Effector memory CD8-positive, alpha-beta T cell (primary cell): Measurements from ENCODE around the gene KRT28.

Experiments
- ATAC-seq: fragments of 150-1000 bp; cut with Tn5 transposase; replicated peaks from 2 replicates; pipeline ENCODE4 v1.10.0; 2021; ENCODE audit warnings: mild to moderate bottlenecking, moderate library complexity
- DNase-seq, 3 experiments: peaks; one replicate each; pipeline ENCODE4 v3.0.0; 2021
- H3K27ac Mint-ChIP-seq, 2 donors: one replicate each; pipeline ENCODE4 v1.8.0; 2022; ENCODE audit warnings: mild to moderate bottlenecking in 2 of 2, mixed read lengths in 2 of 2, moderate library complexity in 2 of 2
- H3K27me3 Mint-ChIP-seq, 2 donors: one replicate each; pipeline ENCODE4 v1.8.0; 2022; ENCODE audit warnings: mixed read lengths in 2 of 2
- H3K36me3 Mint-ChIP-seq: one replicate; pipeline ENCODE4 v1.8.0; 2022; ENCODE audit warnings: mild to moderate bottlenecking, moderate library complexity, mixed read lengths; ENCODE audit not compliant: insufficient read depth
- H3K4me1 Mint-ChIP-seq, 2 donors: one replicate each; pipeline ENCODE4 v1.8.0; 2022; ENCODE audit warnings: low read depth in 2 of 2, mixed read lengths in 2 of 2
- H3K4me3 Mint-ChIP-seq, 2 donors: one replicate each; pipeline ENCODE4 v1.8.0; 2022; ENCODE audit warnings: mild to moderate bottlenecking in 2 of 2, mixed read lengths in 2 of 2, moderate library complexity in 2 of 2
- H3K9me3 Mint-ChIP-seq, 2 donors: one replicate each; pipeline ENCODE4 v1.8.0; 2022; ENCODE audit warnings: mixed read lengths in 2 of 2

Gene KRT28

GRCh38 chr17:40827746-40828453 lies 28.1 kb upstream of the KRT28 start:
- Mint-ChIP-seq H3K27me3 (peaks cover 16 to 19% of the 10 kb centered on the region in 2 donors), H3K36me3 (no peaks in the 10 kb centered on the region), H3K27ac (peak overlapping the region in 1 of 2 donors; percentile 8), H3K4me3 (peak overlapping the region in 1 of 2 donors; percentile 15), H3K9me3 (peaks cover 0 to 3% of the 10 kb centered on the region in 2 donors), H3K4me1 (peaks cover 1 to 15% of the 10 kb centered on the region in 2 donors)
- ATAC-seq (no peak), DNase-seq (no peak)

GRCh38 chr17:40825599-40825998 lies 25.8 kb upstream of the KRT28 start:
- H3K27ac Mint-ChIP-seq: no peak overlapping the region
- no peak overlapping the region for H3K4me3 Mint-ChIP-seq
- H3K9me3 Mint-ChIP-seq: peaks cover 0 to 3% of the 10 kb centered on the region in 2 donors
- peaks cover 16 to 25% of the 10 kb centered on the region in 2 donors for H3K27me3 Mint-ChIP-seq
- peaks cover 2 to 15% of the 10 kb centered on the region in 2 donors for H3K4me1 Mint-ChIP-seq
- ATAC-seq: no peak
- no peak for DNase-seq
- no peaks in the 10 kb centered on the region for H3K36me3 Mint-ChIP-seq

GRCh38 chr17:40824015-40824832 lies 24.5 kb upstream of the KRT28 start:
- Mint-ChIP-seq H3K9me3 (no peaks in the 10 kb centered on the region), H3K4me1 (peaks cover 9 to 24% of the 10 kb centered on the region in 2 donors), H3K27ac (no peak overlapping the region), H3K36me3 (no peaks in the 10 kb centered on the region), H3K27me3 (peaks cover 16 to 25% of the 10 kb centered on the region in 2 donors), H3K4me3 (no peak overlapping the region)
- no peak for ATAC-seq
- DNase-seq: no peak

GRCh38 chr17:40822132-40822812 lies 22.5 kb upstream of the KRT28 start, which contains the start of gene KRT10:
TSS of gene KRT10 (minus strand) at chr17:40822614. CDS start at chr17:40822585, 29 bp downstream.
- no peak for DNase-seq
- Mint-ChIP-seq H3K27ac (no peak within 1 kb of the TSS), H3K36me3 (peaks cover 13% of the 10 kb centered on the region), H3K27me3 (peaks cover 16 to 20% of the 10 kb centered on the region in 2 donors), H3K9me3 (no peaks in the 10 kb centered on the region), H3K4me1 (peaks cover 13 to 22% of the 10 kb centered on the region in 2 donors), H3K4me3 (no peak within 1 kb of the TSS)
- ATAC-seq: no peak

- Mint-ChIP-seq H3K4me1 (peaks cover 13 to 21% of the 10 kb centered on the region in 2 donors), H3K4me3 (no peak overlapping the region)
Measured at GRCh38 chr17:40821536-40821935, 21.8 kb upstream of the KRT28 start.

GRCh38 chr17:40820228-40820838 lies 20.6 kb upstream of the KRT28 start:
- ATAC-seq: no peak
- peaks cover 13 to 15% of the 10 kb centered on the region in 2 donors for H3K4me1 Mint-ChIP-seq

More at GRCh38 chr17:40821536-40821935, 21.8 kb upstream of the KRT28 start:
- H3K9me3 Mint-ChIP-seq: peaks cover 0 to 2% of the 10 kb centered on the region in 2 donors
- no peak for DNase-seq
- H3K36me3 Mint-ChIP-seq: peaks cover 13% of the 10 kb centered on the region
- peaks cover 12 to 13% of the 10 kb centered on the region in 2 donors for H3K27me3 Mint-ChIP-seq
- ATAC-seq: no peak
- H3K27ac Mint-ChIP-seq: no peak overlapping the region

GRCh38 chr17:40819528-40820125 lies 19.9 kb upstream of the KRT28 start:
- peaks cover 3 to 8% of the 10 kb centered on the region in 2 donors for H3K27me3 Mint-ChIP-seq
- H3K4me1 Mint-ChIP-seq: peaks cover 13 to 15% of the 10 kb centered on the region in 2 donors
- DNase-seq (no peak), ATAC-seq (no peak)
- H3K9me3 Mint-ChIP-seq: peaks cover 0 to 3% of the 10 kb centered on the region in 2 donors
- peaks cover 17% of the 10 kb centered on the region for H3K36me3 Mint-ChIP-seq
- H3K27ac Mint-ChIP-seq: peak overlapping the region in 1 of 2 donors; percentile 96
- H3K4me3 Mint-ChIP-seq: peak overlapping the region; percentile 84 to 94

More at GRCh38 chr17:40820228-40820838, 20.6 kb upstream of the KRT28 start:
- peak overlapping the region; percentile 84 to 94 for H3K4me3 Mint-ChIP-seq
- peaks cover 17% of the 10 kb centered on the region for H3K36me3 Mint-ChIP-seq
- peaks cover 0 to 6% of the 10 kb centered on the region in 2 donors for H3K27me3 Mint-ChIP-seq
- peak overlapping the region in 1 of 2 donors; percentile 96 for H3K27ac Mint-ChIP-seq
- no peak for DNase-seq
- H3K9me3 Mint-ChIP-seq: peaks cover 0 to 2% of the 10 kb centered on the region in 2 donors

GRCh38 chr17:40818733-40819527 lies 19.2 kb upstream of the KRT28 start:
- Mint-ChIP-seq H3K4me1 (peaks cover 13 to 15% of the 10 kb centered on the region in 2 donors), H3K27me3 (peaks cover 9 to 14% of the 10 kb centered on the region in 2 donors), H3K4me3 (peak overlapping the region; percentile 84 to 94), H3K36me3 (peaks cover 17% of the 10 kb centered on the region), H3K9me3 (peaks cover 0 to 4% of the 10 kb centered on the region in 2 donors), H3K27ac (peak overlapping the region; percentile 90 to 96)
- DNase-seq: peak; percentile 75 to 87 (median 81)
- ATAC-seq: peak; percentile 86

- H3K27ac Mint-ChIP-seq: peak overlapping the region; percentile 90 to 96
- ATAC-seq: no peak
- peaks cover 0 to 4% of the 10 kb centered on the region in 2 donors for H3K9me3 Mint-ChIP-seq
- H3K4me3 Mint-ChIP-seq: peak overlapping the region; percentile 84 to 94
- H3K36me3 Mint-ChIP-seq: peaks cover 17% of the 10 kb centered on the region
- no peak for DNase-seq
- peaks cover 14 to 20% of the 10 kb centered on the region in 2 donors for H3K27me3 Mint-ChIP-seq
- H3K4me1 Mint-ChIP-seq: peaks cover 13 to 15% of the 10 kb centered on the region in 2 donors
Measured at GRCh38 chr17:40818343-40818732, 18.6 kb upstream of the KRT28 start.

- ATAC-seq (no peak), DNase-seq (no peak)
- Mint-ChIP-seq H3K4me3 (peak overlapping the region; percentile 34 to 94), H3K36me3 (peaks cover 17% of the 10 kb centered on the region), H3K27ac (no peak overlapping the region), H3K27me3 (peaks cover 25 to 28% of the 10 kb centered on the region in 2 donors), H3K9me3 (peaks cover 0 to 4% of the 10 kb centered on the region in 2 donors), H3K4me1 (peaks cover 13 to 15% of the 10 kb centered on the region in 2 donors)
Measured at GRCh38 chr17:40817103-40817682, 17.4 kb upstream of the KRT28 start.

- peaks cover 31 to 32% of the 10 kb centered on the region in 2 donors for H3K27me3 Mint-ChIP-seq
- H3K4me3 Mint-ChIP-seq: peak overlapping the region in 1 of 2 donors; percentile 94
- H3K27ac Mint-ChIP-seq: no peak overlapping the region
- no peak for DNase-seq
- H3K4me1 Mint-ChIP-seq: peaks cover 13 to 15% of the 10 kb centered on the region in 2 donors
- H3K36me3 Mint-ChIP-seq: peaks cover 17% of the 10 kb centered on the region
- peaks cover 0 to 4% of the 10 kb centered on the region in 2 donors for H3K9me3 Mint-ChIP-seq
- ATAC-seq: no peak
Measured at GRCh38 chr17:40816569-40816968, 16.8 kb upstream of the KRT28 start.
